ENCODE data around the gene HSP90AB1.

Gene HSP90AB1

GRCh38 chr6:44246663-44247337 is at the start of gene HSP90AB1:
HSP90AB1 (plus strand) TSS chr6:44247101; CDS start chr6:44248630, 1,529 bp downstream.
- DNase-seq = peak; percentile 99

- DNase-seq = no peak
These were observed 48.2 kb upstream of the HSP90AB1 start for GRCh38 chr6:44198684-44199083.

- no peak for DNase-seq
These were observed 47.0 kb upstream of the HSP90AB1 start for GRCh38 chr6:44199883-44200282.

- no peak for DNase-seq
These were observed 45.7 kb upstream of the HSP90AB1 start for GRCh38 chr6:44201200-44201599.

GRCh38 chr6:44201638-44202303 is 45.1 kb upstream of the HSP90AB1 start:
- DNase-seq = no peak

- no peak for DNase-seq
These were observed 44.4 kb upstream of the HSP90AB1 start for GRCh38 chr6:44202332-44202971.

- DNase-seq = no peak
These were observed 43.7 kb upstream of the HSP90AB1 start for GRCh38 chr6:44202972-44203750.

- DNase-seq = no peak
These were observed 42.9 kb upstream of the HSP90AB1 start for GRCh38 chr6:44203955-44204354.

- no peak for DNase-seq
These were observed 38.9 kb upstream of the HSP90AB1 start for GRCh38 chr6:44207966-44208365.

- DNase-seq = no peak
These were observed 35.6 kb upstream of the HSP90AB1 start for GRCh38 chr6:44211284-44211683.

GRCh38 chr6:44214307-44214706 is 32.6 kb upstream of the HSP90AB1 start:
- DNase-seq = no peak

GRCh38 chr6:44216677-44217331 is 30.1 kb upstream of the HSP90AB1 start, which contains the start of gene MYMX:
MYMX (plus strand) TSS chr6:44216926; CDS start chr6:44217472, 546 bp downstream.
- no peak for DNase-seq

GRCh38 chr6:44217332-44218143 is 29.4 kb upstream of the HSP90AB1 start:
- DNase-seq = no peak

GRCh38 chr6:44219053-44219814 is 27.7 kb upstream of the HSP90AB1 start:
- peak; percentile 47 for DNase-seq

GRCh38 chr6:44219815-44220784 is 26.8 kb upstream of the HSP90AB1 start:
- DNase-seq = no peak

GRCh38 chr6:44220913-44221290 is 26.0 kb upstream of the HSP90AB1 start:
- no peak for DNase-seq

- DNase-seq = peak; percentile 80
These were observed 25.5 kb upstream of the HSP90AB1 start for GRCh38 chr6:44221291-44221960.

- no peak for DNase-seq
These were observed 25.0 kb upstream of the HSP90AB1 start for GRCh38 chr6:44221961-44222335.

All from CD4-positive, alpha-beta T cell treated with Interleukin-15 for 1 hour (primary cell).